B cell (primary cell): Measurements from ENCODE around the gene COG5. TPM values are rescaled to one million over a fixed set of nuclear protein-coding genes. Genes with fewer than 3 reads are reported as not detected.

Source experiments
- ATAC-seq: fragments of 200-7000 bp; cut with Tn5 transposase; one replicate; pipeline ENCODE4 v1.10.0; 2021; ENCODE audit warnings: low read depth, mild to moderate bottlenecking, moderate number of reproducible peaks, moderate library complexity
- CTCF ChIA-PET: fragments of 350-600 bp; sonication (Branson Sonifier 250); formaldehyde crosslinking; loops from one replicate; lab custom pipeline; 2021; ENCODE audit warnings: antibody characterized with exemption, inconsistent platforms; lab: Charles Lee
- POLR2A ChIA-PET: fragments of 350-600 bp; sonication (Branson Sonifier 250); formaldehyde crosslinking; loops from one replicate; lab custom pipeline; 2021; ENCODE audit warnings: antibody characterized with exemption; lab: Charles Lee
- DNase-seq: peaks from one replicate; pipeline ENCODE4 v3.0.0; 2013
- H2AFZ ChIP-seq: 2 replicates; pipeline ENCODE4 v1.6.1; 2012; ENCODE audit warnings: mild to moderate bottlenecking, low read depth, low read length; ENCODE audit not compliant: insufficient read depth, poor library complexity, severe bottlenecking
- H3K27ac ChIP-seq, 2 donors: 1 replicate in 1 of 2; 2 replicates in 1 of 2; pipeline ENCODE4 v1.5.1; 2012 to 2013; ENCODE audit warnings: low read length in 2 of 2, mild to moderate bottlenecking in 2 of 2, moderate library complexity in 1 of 2
- H3K27me3 ChIP-seq, 4 experiments: fragments of 200-600 bp in 1 of 4; sonication (generic) in 1 of 4; replicated peaks in 1 of 4; 1 replicate in 2 of 4; 2 replicates in 2 of 4; pipeline versions ENCODE4 v1.6.1 to v1.7.0; 2013 to 2016; ENCODE audit warnings: low read length in 3 of 4, mild to moderate bottlenecking in 2 of 4, mixed read lengths in 1 of 4, moderate library complexity in 1 of 4; ENCODE audit not compliant: insufficient read depth in 4 of 4, control insufficient read depth in 3 of 4; ENCODE audit errors: control extremely low read depth in 1 of 4
- H3K36me3 ChIP-seq, 2 experiments: replicated peaks in 1 of 2; 1 replicate in 1 of 2; 2 replicates in 1 of 2; pipeline versions ENCODE4 v1.6.1 to v1.7.1; 2013; ENCODE audit warnings: low read length in 1 of 2; ENCODE audit not compliant: insufficient read depth in 2 of 2, control insufficient read depth in 1 of 2; ENCODE audit errors: control extremely low read depth in 1 of 2, extremely low read depth in 1 of 2
- H3K4me1 ChIP-seq, 2 donors: fragments of 200-600 bp in 1 of 2; sonication (generic) in 1 of 2; 1 replicate in 1 of 2; 2 replicates in 1 of 2; pipeline versions ENCODE4 v1.5.1 to v1.6.1; 2013 to 2017; ENCODE audit warnings: low read length in 2 of 2; ENCODE audit not compliant: control insufficient read depth in 2 of 2, insufficient read depth in 2 of 2
- H3K4me2 ChIP-seq: replicated peaks from 2 replicates; pipeline ENCODE3; 2012; ENCODE audit warnings: mild to moderate bottlenecking, low read depth, low read length; ENCODE audit not compliant: poor library complexity, severe bottlenecking
- H3K4me3 ChIP-seq, 5 experiments: fragments of 200-600 bp in 1 of 5; sonication (generic) in 1 of 5; 1 replicate in 3 of 5; 2 replicates in 2 of 5; pipeline versions ENCODE4 v1.5.1 to v1.7.0; 2011 to 2016; ENCODE audit warnings: low read length in 4 of 5, mild to moderate bottlenecking in 4 of 5, low read depth in 2 of 5, control low read depth in 1 of 5, moderate library complexity in 1 of 5; ENCODE audit not compliant: insufficient read depth in 1 of 5; ENCODE audit errors: control extremely low read depth in 1 of 5, extremely low read depth in 1 of 5
- H3K79me2 ChIP-seq: fragments of 200-600 bp; sonication (generic); one replicate; pipeline ENCODE4 v1.6.0; 2016; ENCODE audit warnings: low read length; ENCODE audit not compliant: control insufficient read depth, insufficient read depth
- H3K9ac ChIP-seq: fragments of 200-600 bp; sonication (generic); 2 replicates; pipeline ENCODE4 v1.6.1; 2017; ENCODE audit warnings: mild to moderate bottlenecking, low read length, moderate library complexity
- H3K9me3 ChIP-seq, 3 donors: one replicate each; pipeline versions ENCODE4 v1.6.1 to v1.7.1; 2013; ENCODE audit warnings: low read length in 2 of 3; ENCODE audit not compliant: control insufficient read depth in 2 of 3, insufficient read depth in 1 of 3; ENCODE audit errors: control extremely low read depth in 1 of 3
- H4K20me1 ChIP-seq: 2 replicates; pipeline ENCODE4 v1.6.0; 2012; ENCODE audit warnings: mild to moderate bottlenecking, low read length; ENCODE audit not compliant: insufficient read depth, control insufficient read depth, poor library complexity, severe bottlenecking
- H3K27ac Mint-ChIP-seq: one replicate; pipeline ENCODE4 v1.8.0; 2021; ENCODE audit warnings: mixed read lengths
- H3K27me3 Mint-ChIP-seq: one replicate; pipeline ENCODE4 v1.8.0; 2021; ENCODE audit warnings: mixed read lengths
- H3K4me1 Mint-ChIP-seq: one replicate; pipeline ENCODE4 v1.8.0; 2021; ENCODE audit warnings: mixed read lengths
- H3K4me3 Mint-ChIP-seq: one replicate; pipeline ENCODE4 v1.8.0; 2021; ENCODE audit warnings: mixed read lengths
- H3K9me3 Mint-ChIP-seq: one replicate; pipeline ENCODE4 v1.8.0; 2022; ENCODE audit warnings: mixed read lengths; ENCODE audit not compliant: insufficient read depth
- EZH2 ChIP-seq: IDR thresholded peaks from 2 replicates; pipeline ENCODE4 v1.6.1; 2012; ENCODE audit warnings: borderline replicate concordance, low read depth, mild to moderate bottlenecking, moderate library complexity, low read length; ENCODE audit not compliant: insufficient read depth, poor library complexity, severe bottlenecking
- WGBS: methylation state at CpG from one replicate; pipeline ENCODE4 v1.1.5; 2013; ENCODE audit warnings: missing lambda C conversion rate; ENCODE audit not compliant: insufficient coverage; 5-methylcytosine and 5-hydroxymethylcytosine counted together
- intact Hi-C: fragments of 100-400 bp; cut with micrococcal nuclease; formaldehyde crosslinking; loops from one replicate; pipeline ENCODE4 v1.10.0; 2022
- polyA plus RNA-seq: library from polyadenylated mRNA; depleted of rRNA; stranded (reverse); fragments of >200 nt; gene quantifications from 2 replicates; pipeline ENCODE4 v1.2.3, GENCODE V29; 2012
- total RNA-seq, 2 donors: library from RNA; stranded (reverse); fragments of 120-200 nt in 1 of 2; gene quantifications; 1 replicate in 1 of 2; 2 replicates in 1 of 2; pipeline versions ENCODE4 v1.2.3 to v1.2.4, GENCODE V29; 2013 to 2022
- TF ChIP-seq, protein P1 (sequence below): fragments of 200-600 bp; IDR thresholded peaks from one replicate; pipeline ENCODE4 v1.8.0; 2022; ENCODE audit warnings: antibody characterized with exemption, mild to moderate bottlenecking

Gene COG5
- total and polyA plus RNA-seq, 2 donors (not counting 1 experiment from before 2014, with no cell fraction given), result 7.0 to 73.0 TPM

DNA sequence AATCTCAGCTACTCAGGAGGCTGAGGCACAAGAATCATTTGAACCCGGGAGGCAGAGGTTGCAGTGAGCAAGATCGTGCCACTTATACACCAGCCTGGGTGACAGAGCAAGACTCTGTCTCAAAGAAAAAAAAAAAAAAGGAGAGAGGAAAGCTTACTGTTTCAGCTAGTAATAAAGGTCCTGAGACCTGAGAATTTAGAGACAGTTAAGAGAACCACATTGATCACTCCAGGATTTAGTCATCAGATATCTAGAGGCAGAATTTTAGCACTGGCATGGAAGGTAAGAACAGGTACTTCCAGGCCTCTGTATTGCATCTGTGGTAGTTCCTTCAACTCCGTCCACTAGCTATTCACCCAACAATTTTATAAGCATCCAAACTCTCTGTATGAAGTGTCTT is 7.8 kb downstream of the COG5 start:
- POLR2A ChIA-PET, result no interaction called here
- ATAC-seq, result no peak
- 79% methylated on average over 2 of the region's 3 CpGs for WGBS

DNA sequence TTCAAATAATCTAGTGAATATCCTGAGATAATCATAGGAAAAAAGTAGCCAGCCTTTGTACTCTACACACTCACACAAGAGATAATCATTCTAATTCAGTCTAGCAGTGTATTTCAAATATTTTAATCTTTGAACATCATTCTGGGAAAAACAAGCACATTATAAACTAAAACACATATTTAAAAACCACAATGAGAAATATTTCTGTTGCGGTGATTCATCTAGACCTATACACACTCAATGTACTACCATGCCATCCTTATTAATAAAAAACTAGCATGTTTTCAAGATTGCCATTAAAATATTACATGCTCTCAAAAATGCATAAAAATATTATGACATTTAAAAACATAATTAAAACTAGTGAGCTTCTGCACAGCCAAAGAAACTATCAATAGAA is 11.8 kb downstream of the COG5 start:
- Histone ChIP-seq H4K20me1 (peaks cover 4% of the 10 kb centered on the region), H3K27ac (no peak overlapping the region), H3K79me2 (peaks cover 34% of the 10 kb centered on the region), H3K4me2 (no peak overlapping the region), H3K9me3 (no peaks in the 10 kb centered on the region), H3K4me3 (no peak overlapping the region), H3K4me1 (no peaks in the 10 kb centered on the region), H3K27me3 (no peaks in the 10 kb centered on the region), H3K9ac (no peak overlapping the region), H2AFZ (no peak overlapping the region), H3K36me3 (peaks cover 19 to 43% of the 10 kb centered on the region in 2 experiments)
- Mint-ChIP-seq H3K27me3 (no peaks in the 10 kb centered on the region), H3K4me1 (peaks cover 9% of the 10 kb centered on the region), H3K27ac (no peak overlapping the region), H3K9me3 (no peaks in the 10 kb centered on the region), H3K4me3 (no peak overlapping the region)
- no CpG with 5 or more reads among the region's 1 CpG for WGBS
- intact Hi-C loops, result no loop called here
- TF ChIP-seq EZH2, result no peak
- TF ChIP-seq, protein P1, sequence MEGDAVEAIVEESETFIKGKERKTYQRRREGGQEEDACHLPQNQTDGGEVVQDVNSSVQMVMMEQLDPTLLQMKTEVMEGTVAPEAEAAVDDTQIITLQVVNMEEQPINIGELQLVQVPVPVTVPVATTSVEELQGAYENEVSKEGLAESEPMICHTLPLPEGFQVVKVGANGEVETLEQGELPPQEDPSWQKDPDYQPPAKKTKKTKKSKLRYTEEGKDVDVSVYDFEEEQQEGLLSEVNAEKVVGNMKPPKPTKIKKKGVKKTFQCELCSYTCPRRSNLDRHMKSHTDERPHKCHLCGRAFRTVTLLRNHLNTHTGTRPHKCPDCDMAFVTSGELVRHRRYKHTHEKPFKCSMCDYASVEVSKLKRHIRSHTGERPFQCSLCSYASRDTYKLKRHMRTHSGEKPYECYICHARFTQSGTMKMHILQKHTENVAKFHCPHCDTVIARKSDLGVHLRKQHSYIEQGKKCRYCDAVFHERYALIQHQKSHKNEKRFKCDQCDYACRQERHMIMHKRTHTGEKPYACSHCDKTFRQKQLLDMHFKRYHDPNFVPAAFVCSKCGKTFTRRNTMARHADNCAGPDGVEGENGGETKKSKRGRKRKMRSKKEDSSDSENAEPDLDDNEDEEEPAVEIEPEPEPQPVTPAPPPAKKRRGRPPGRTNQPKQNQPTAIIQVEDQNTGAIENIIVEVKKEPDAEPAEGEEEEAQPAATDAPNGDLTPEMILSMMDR, result no peak
- ATAC-seq (no peak), DNase-seq (no peak)
- ChIA-PET POLR2A (no interaction called here), CTCF (no interaction called here)

More for the DNA sequence above, 7.8 kb downstream of the COG5 start:
- peaks cover 12 to 45% of the 10 kb centered on the region in 2 experiments for H3K36me3 ChIP-seq
- H4K20me1 ChIP-seq, result peaks cover 4% of the 10 kb centered on the region
- H3K27me3 Mint-ChIP-seq, result no peaks in the 10 kb centered on the region
- H3K4me2 ChIP-seq, result no peak overlapping the region
- H3K9me3 ChIP-seq, result no peaks in the 10 kb centered on the region
- peaks cover 20% of the 10 kb centered on the region for H3K4me1 Mint-ChIP-seq
- no peaks in the 10 kb centered on the region for H3K27me3 ChIP-seq
- intact Hi-C loops, result no loop called here
- no peak overlapping the region for H3K27ac Mint-ChIP-seq
- H3K27ac ChIP-seq, result no peak overlapping the region
- H3K79me2 ChIP-seq, result peaks cover 56% of the 10 kb centered on the region
- CTCF ChIA-PET, result interaction anchor here (1.1 kb wide), 1 partner anchor 55 kb away, joined by 3 read pairs; no protein-coding TSS in a partner anchor
- H2AFZ ChIP-seq, result no peak overlapping the region
- DNase-seq, result no peak
- H3K4me3 Mint-ChIP-seq, result no peak overlapping the region
- no peaks in the 10 kb centered on the region for H3K9me3 Mint-ChIP-seq
- no peaks in the 10 kb centered on the region for H3K4me1 ChIP-seq
- no peak overlapping the region for H3K9ac ChIP-seq
- no peak overlapping the region for H3K4me3 ChIP-seq
- TF ChIP-seq, protein P1, result no peak
- no peak for TF ChIP-seq EZH2
